ENCODE data around the gene OR2F1. TPM values are rescaled to one million over a fixed set of nuclear protein-coding genes. Genes with fewer than 3 reads are reported as not detected.

Gene OR2F1
- total RNA-seq, 1 experiment from 2014 or later, result not detected

DNA sequence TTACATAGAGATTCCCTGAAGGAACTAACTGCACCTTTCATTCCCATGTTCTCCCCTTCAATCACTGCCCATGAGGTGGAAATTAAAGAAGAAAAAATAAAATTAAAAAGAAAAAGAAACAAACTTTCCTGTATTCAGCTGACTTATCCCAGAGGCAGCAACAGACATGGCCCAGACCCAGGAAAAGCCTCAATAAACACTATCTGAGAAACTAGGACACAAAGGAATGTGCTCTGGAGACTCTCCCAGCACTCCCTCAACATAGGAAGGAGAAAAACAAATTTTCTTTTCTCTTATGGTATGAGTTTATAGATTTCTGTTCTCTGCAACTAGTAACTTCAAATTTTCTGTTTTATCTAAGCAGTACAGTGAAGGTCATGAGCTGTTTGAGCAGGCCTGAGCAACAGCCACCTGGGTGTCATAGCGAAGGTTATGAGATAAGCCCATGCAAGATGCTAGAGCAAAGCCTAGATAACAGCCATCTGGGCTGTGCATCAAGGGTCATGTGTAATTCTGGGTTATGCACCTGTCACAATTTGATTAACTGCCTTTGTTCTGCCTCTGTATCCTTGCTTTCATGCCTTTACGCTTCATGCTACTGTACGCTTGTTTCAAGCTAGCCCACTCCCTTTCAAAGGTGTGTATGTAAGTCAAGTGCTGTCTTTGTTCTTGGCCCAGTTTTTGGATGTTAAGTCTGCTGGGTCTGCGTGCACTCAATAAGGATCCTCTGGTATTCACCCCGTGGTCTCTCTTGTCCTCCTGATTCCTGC, 34.5 kb downstream of the OR2F1 start:
- RAD21 ChIA-PET (ENCODE audit: low non-redundant PET in 1 of 2, low total read pairs in 2 of 2, uncharacterized antibody in 2 of 2, unreplicated experiment in 2 of 2), result no interaction called here
- Histone ChIP-seq H3K27me3 (ENCODE audit: insufficient read depth, low read length) (no peaks in the 10 kb centered on the region), H3K4me3 (replicated peaks in 1 of 2; ENCODE audit: low read depth in 1 of 2, low read length in 2 of 2) (no peak overlapping the region), H3K4me1 (ENCODE audit: control insufficient read depth in 1 of 2, insufficient read depth in 2 of 2, low read length in 2 of 2) (no peaks in the 10 kb centered on the region), H2AFZ (ENCODE audit: low read depth, low read length, poor library complexity, severe bottlenecking) (no peak overlapping the region), H3K79me2 (ENCODE audit: insufficient read depth, low read length) (no peaks in the 10 kb centered on the region), H3K27ac (ENCODE audit: low read depth, low read length) (no peak overlapping the region), H3K9me3 (ENCODE audit: control insufficient read depth in 1 of 2, insufficient read depth in 1 of 2, low read depth in 1 of 2, low read length in 2 of 2) (no peaks in the 10 kb centered on the region), H3K36me3 (ENCODE audit: control insufficient read depth in 1 of 2, insufficient read depth in 2 of 2, low read length in 2 of 2) (no peaks in the 10 kb centered on the region), H3K4me2 (ENCODE audit: low read length) (no peak overlapping the region), H3K9me2 (ENCODE audit: insufficient read depth) (no peaks in the 10 kb centered on the region; the same call in 1 of the 2 replicates), H3K9ac (ENCODE audit: low read length) (no peak overlapping the region), H4K20me1 (ENCODE audit: insufficient read depth) (no peaks in the 10 kb centered on the region)
- POLR2A ChIA-PET, result no interaction called here
- ATAC-seq (no peak), DNase-seq (ENCODE audit: low read depth, low spot score) (no peak)
- 0 out of 2 replicates have a peak, but pooled peaks have one; percentile 29 for TF ChIP-seq CBX3 (IDR thresholded peaks at IDR 0.05; ENCODE audit: low read depth)
- TF ChIP-seq EZH2 (IDR thresholded peaks at IDR 0.05), result no peak
- TF ChIP-seq, protein P1, sequence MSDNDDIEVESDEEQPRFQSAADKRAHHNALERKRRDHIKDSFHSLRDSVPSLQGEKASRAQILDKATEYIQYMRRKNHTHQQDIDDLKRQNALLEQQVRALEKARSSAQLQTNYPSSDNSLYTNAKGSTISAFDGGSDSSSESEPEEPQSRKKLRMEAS (IDR thresholded peaks at IDR 0.05), result no peak
- CTCF ChIA-PET, result no interaction called here
- intact Hi-C loops (cut with micrococcal nuclease), result no loop called here
- BruUV-seq (replicated peaks), result no TSS peak

DNA sequence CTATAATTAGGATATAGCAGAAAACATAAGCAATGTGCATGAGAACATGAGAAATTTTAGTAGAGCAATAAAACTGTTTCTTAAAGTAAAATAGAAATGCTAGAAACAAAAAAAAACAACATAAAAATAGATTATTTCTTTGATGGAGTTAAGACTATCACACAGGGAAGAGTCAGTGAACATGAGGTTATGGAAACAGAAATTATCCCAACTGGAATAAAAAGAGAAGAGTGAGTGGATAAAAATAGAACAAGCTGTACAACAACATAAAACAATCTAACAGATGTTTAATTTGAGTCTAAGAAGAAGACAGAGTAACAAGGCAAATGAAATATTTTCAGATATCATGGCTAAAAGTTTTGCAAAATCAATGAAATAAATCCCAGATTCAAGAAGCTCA, 38.0 kb downstream of the OR2F1 start:
- CTCF ChIA-PET, result no interaction called here
- no peak overlapping the region for H3K9ac ChIP-seq (ENCODE audit: low read length)
- intact Hi-C loops (cut with micrococcal nuclease), result loop anchor here (1.0 to 5.0 kb wide), 2 partner anchors 10 to 40 kb away; no protein-coding TSS in a partner anchor

More for the DNA sequence above, 38.0 kb downstream of the OR2F1 start:
- Histone ChIP-seq H3K4me1 (ENCODE audit: control insufficient read depth in 1 of 2, insufficient read depth in 2 of 2, low read length in 2 of 2) (no peaks in the 10 kb centered on the region), H3K36me3 (ENCODE audit: control insufficient read depth in 1 of 2, insufficient read depth in 2 of 2, low read length in 2 of 2) (no peaks in the 10 kb centered on the region), H3K27ac (ENCODE audit: low read depth, low read length) (no peak overlapping the region), H3K9me2 (ENCODE audit: insufficient read depth) (no peaks in the 10 kb centered on the region; the same call in 1 of the 2 replicates), H4K20me1 (ENCODE audit: insufficient read depth) (no peaks in the 10 kb centered on the region), H3K79me2 (ENCODE audit: insufficient read depth, low read length) (no peaks in the 10 kb centered on the region), H3K4me2 (ENCODE audit: low read length) (no peak overlapping the region), H3K9me3 (ENCODE audit: control insufficient read depth in 1 of 2, insufficient read depth in 1 of 2, low read depth in 1 of 2, low read length in 2 of 2) (no peaks in the 10 kb centered on the region), H2AFZ (ENCODE audit: low read depth, low read length, poor library complexity, severe bottlenecking) (no peak overlapping the region), H3K27me3 (ENCODE audit: insufficient read depth, low read length) (no peaks in the 10 kb centered on the region), H3K4me3 (replicated peaks in 1 of 2; ENCODE audit: low read depth in 1 of 2, low read length in 2 of 2) (no peak overlapping the region)
- ChIA-PET RAD21 (ENCODE audit: low non-redundant PET in 1 of 2, low total read pairs in 2 of 2, uncharacterized antibody in 2 of 2, unreplicated experiment in 2 of 2) (no interaction called here), POLR2A (no interaction called here)
- DNase-seq (ENCODE audit: low read depth, low spot score) (no peak), ATAC-seq (no peak)
- BruUV-seq (replicated peaks), result no TSS peak
- TF ChIP-seq JUND (IDR thresholded peaks at IDR 0.05), result no peak
- no peak for TF ChIP-seq TCF7L2 (IDR thresholded peaks at IDR 0.05; ENCODE audit: borderline replicate concordance, extremely low read depth, insufficient read depth, insufficient read length)
- no peak for TF ChIP-seq ZNF274 (IDR thresholded peaks at IDR 0.05; ENCODE audit: low read depth, low read length)
- TF ChIP-seq, protein P2, sequence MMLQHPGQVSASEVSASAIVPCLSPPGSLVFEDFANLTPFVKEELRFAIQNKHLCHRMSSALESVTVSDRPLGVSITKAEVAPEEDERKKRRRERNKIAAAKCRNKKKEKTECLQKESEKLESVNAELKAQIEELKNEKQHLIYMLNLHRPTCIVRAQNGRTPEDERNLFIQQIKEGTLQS (IDR thresholded peaks at IDR 0.05), result no peak
- no peak for TF ChIP-seq POLR2A (IDR thresholded peaks at IDR 0.05; ENCODE audit: borderline replicate concordance, extremely low read depth, insufficient read depth, insufficient read length)
- TF ChIP-seq, protein P3, sequence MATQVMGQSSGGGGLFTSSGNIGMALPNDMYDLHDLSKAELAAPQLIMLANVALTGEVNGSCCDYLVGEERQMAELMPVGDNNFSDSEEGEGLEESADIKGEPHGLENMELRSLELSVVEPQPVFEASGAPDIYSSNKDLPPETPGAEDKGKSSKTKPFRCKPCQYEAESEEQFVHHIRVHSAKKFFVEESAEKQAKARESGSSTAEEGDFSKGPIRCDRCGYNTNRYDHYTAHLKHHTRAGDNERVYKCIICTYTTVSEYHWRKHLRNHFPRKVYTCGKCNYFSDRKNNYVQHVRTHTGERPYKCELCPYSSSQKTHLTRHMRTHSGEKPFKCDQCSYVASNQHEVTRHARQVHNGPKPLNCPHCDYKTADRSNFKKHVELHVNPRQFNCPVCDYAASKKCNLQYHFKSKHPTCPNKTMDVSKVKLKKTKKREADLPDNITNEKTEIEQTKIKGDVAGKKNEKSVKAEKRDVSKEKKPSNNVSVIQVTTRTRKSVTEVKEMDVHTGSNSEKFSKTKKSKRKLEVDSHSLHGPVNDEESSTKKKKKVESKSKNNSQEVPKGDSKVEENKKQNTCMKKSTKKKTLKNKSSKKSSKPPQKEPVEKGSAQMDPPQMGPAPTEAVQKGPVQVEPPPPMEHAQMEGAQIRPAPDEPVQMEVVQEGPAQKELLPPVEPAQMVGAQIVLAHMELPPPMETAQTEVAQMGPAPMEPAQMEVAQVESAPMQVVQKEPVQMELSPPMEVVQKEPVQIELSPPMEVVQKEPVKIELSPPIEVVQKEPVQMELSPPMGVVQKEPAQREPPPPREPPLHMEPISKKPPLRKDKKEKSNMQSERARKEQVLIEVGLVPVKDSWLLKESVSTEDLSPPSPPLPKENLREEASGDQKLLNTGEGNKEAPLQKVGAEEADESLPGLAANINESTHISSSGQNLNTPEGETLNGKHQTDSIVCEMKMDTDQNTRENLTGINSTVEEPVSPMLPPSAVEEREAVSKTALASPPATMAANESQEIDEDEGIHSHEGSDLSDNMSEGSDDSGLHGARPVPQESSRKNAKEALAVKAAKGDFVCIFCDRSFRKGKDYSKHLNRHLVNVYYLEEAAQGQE (IDR thresholded peaks at IDR 0.05; ENCODE audit: low read depth), result no peak
- no peak for TF ChIP-seq YY1 (IDR thresholded peaks at IDR 0.05; ENCODE audit: extremely low read depth, insufficient replicate concordance, low read depth, low read length)
- TF ChIP-seq SP1 (IDR thresholded peaks at IDR 0.05; ENCODE audit: low read depth), result no peak
- no peak for TF ChIP-seq FOSL1 (IDR thresholded peaks at IDR 0.05; ENCODE audit: low read depth)
